ENCODE data around the gene THOP1. TPM values are rescaled to one million over a fixed set of nuclear protein-coding genes. Genes with fewer than 3 reads are reported as not detected.

THOP1 gene
- total RNA-seq, 1 donor from 2014 or later, result 28.5 TPM

- TF ChIP-seq POLR2A (IDR thresholded peaks at IDR 0.05), result no peak
- TF ChIP-seq, protein P1, sequence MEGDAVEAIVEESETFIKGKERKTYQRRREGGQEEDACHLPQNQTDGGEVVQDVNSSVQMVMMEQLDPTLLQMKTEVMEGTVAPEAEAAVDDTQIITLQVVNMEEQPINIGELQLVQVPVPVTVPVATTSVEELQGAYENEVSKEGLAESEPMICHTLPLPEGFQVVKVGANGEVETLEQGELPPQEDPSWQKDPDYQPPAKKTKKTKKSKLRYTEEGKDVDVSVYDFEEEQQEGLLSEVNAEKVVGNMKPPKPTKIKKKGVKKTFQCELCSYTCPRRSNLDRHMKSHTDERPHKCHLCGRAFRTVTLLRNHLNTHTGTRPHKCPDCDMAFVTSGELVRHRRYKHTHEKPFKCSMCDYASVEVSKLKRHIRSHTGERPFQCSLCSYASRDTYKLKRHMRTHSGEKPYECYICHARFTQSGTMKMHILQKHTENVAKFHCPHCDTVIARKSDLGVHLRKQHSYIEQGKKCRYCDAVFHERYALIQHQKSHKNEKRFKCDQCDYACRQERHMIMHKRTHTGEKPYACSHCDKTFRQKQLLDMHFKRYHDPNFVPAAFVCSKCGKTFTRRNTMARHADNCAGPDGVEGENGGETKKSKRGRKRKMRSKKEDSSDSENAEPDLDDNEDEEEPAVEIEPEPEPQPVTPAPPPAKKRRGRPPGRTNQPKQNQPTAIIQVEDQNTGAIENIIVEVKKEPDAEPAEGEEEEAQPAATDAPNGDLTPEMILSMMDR (IDR thresholded peaks at IDR 0.05), result no peak
- no peak for TF ChIP-seq POLR2AphosphoS5 (IDR thresholded peaks at IDR 0.05; ENCODE audit: insufficient read depth in 1 of 2, low read depth in 1 of 2)
- no peaks in the 10 kb centered on the region for H3K27me3 ChIP-seq
- peaks cover 0 to 11% of the 10 kb centered on the region in 2 donors for H3K36me3 ChIP-seq
- no peak for DNase-seq (ENCODE audit: extremely low spot score in 2 of 2)
- H3K27ac ChIP-seq, result peak overlapping the region; percentile 62
- peaks cover 14% of the 10 kb centered on the region for H3K4me1 ChIP-seq
- intact Hi-C loops (cut with DNase I), result no loop called here
- H3K4me3 ChIP-seq, result peak overlapping the region; percentile 82 to 93
- no peaks in the 10 kb centered on the region for H3K9me3 ChIP-seq
These were observed 56.7 kb downstream of the THOP1 start for GRCh38 chr19:2841855-2842574.

DNA sequence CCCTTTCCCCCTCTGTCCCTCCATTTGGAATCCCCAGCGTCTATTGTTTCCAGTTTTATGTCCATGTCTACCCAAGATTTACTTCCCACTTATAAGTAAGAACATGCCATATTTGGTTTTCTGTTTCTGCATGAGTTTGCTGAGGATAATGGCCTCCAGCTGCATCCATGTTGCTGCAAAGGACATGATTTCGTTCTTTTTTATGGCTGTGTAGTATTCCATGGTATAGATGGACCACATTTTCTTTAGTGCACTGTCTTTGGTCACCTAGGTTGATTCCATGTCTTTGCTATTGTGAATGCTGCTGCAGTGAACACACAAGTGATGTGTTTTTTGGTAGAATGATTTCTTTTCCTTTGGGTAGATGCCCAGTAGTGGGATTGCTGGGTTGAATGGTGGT is 59.8 kb downstream of the THOP1 start:
- no peaks in the 10 kb centered on the region for H3K27me3 ChIP-seq
- DNase-seq (ENCODE audit: extremely low spot score in 2 of 2), result no peak
- no peak overlapping the region for H3K4me3 ChIP-seq
- TF ChIP-seq, protein P1 (IDR thresholded peaks at IDR 0.05), result no peak
- TF ChIP-seq POLR2A (IDR thresholded peaks at IDR 0.05) (no peak), POLR2AphosphoS5 (IDR thresholded peaks at IDR 0.05; ENCODE audit: insufficient read depth in 1 of 2, low read depth in 1 of 2) (no peak)
- no peak overlapping the region for H3K27ac ChIP-seq
- intact Hi-C loops (cut with DNase I), result no loop called here
- H3K36me3 ChIP-seq, result peaks cover 0 to 16% of the 10 kb centered on the region in 2 donors
- peaks cover 5% of the 10 kb centered on the region for H3K9me3 ChIP-seq
- peaks cover 14% of the 10 kb centered on the region for H3K4me1 ChIP-seq

- H3K27ac ChIP-seq, result no peak overlapping the region
- no peaks in the 10 kb centered on the region for H3K27me3 ChIP-seq
- DNase-seq (ENCODE audit: extremely low spot score in 2 of 2), result no peak
- H3K4me3 ChIP-seq, result no peak overlapping the region
- intact Hi-C loops (cut with DNase I), result no loop called here
- H3K9me3 ChIP-seq, result peaks cover 6% of the 10 kb centered on the region
- H3K36me3 ChIP-seq, result peaks cover 0 to 26% of the 10 kb centered on the region in 2 donors
- TF ChIP-seq, protein P1 (IDR thresholded peaks at IDR 0.05), result no peak
- TF ChIP-seq POLR2AphosphoS5 (IDR thresholded peaks at IDR 0.05; ENCODE audit: insufficient read depth in 1 of 2, low read depth in 1 of 2) (no peak), POLR2A (IDR thresholded peaks at IDR 0.05) (no peak)
- H3K4me1 ChIP-seq, result peaks cover 14% of the 10 kb centered on the region
These were observed 61.0 kb downstream of the THOP1 start for GRCh38 chr19:2846180-2846894.

DNA sequence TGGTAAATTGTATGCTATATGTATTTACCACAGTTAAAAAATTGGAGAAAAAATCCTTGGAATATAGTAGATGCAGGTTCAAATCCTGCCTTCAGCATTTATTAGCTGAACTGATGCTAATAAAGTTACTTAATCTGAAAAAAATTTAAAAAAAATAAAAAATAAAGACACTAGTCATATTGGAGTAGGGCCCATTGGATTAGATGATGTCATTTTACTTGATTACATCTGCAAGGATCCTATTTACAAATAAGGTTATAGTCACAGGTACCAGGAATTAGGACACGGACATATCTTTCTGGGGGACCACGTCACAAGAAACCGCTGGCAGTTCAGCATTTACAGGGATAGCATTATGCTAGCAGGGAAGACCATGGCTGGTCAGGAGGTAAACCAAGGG is 62.2 kb downstream of the THOP1 start:
- peaks cover 8% of the 10 kb centered on the region for H3K4me1 ChIP-seq
- H3K9me3 ChIP-seq, result peaks cover 13% of the 10 kb centered on the region
- no peaks in the 10 kb centered on the region for H3K27me3 ChIP-seq
- no peak overlapping the region for H3K27ac ChIP-seq
- no peak for DNase-seq (ENCODE audit: extremely low spot score in 2 of 2)
- intact Hi-C loops (cut with DNase I), result no loop called here
- TF ChIP-seq POLR2AphosphoS5 (IDR thresholded peaks at IDR 0.05; ENCODE audit: insufficient read depth in 1 of 2, low read depth in 1 of 2) (no peak), POLR2A (IDR thresholded peaks at IDR 0.05) (no peak)
- TF ChIP-seq, protein P1 (IDR thresholded peaks at IDR 0.05), result no peak
- no peak overlapping the region for H3K4me3 ChIP-seq
- H3K36me3 ChIP-seq, result peaks cover 9 to 38% of the 10 kb centered on the region in 2 donors

DNA sequence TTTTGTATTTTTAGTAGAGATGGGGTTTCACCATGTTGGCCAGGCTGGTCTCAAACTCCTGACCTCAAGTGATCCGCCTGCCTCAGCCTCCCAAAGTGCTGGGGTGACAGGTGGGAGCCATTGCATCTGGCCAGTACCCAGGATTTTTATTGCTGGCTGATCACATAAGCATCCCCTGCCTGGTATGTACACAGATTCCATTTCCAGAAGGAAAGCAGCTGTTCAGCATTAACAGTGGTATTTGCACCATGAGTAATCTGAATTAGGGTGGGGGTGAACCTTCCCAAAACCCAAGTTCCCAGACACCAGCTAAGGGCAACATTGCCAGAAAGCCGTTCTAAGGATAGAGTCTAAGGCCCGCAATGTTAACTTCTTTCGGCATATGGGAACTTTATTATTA is 63.3 kb downstream of the THOP1 start:
- H3K4me3 ChIP-seq, result no peak overlapping the region
- peaks cover 24% of the 10 kb centered on the region for H3K9me3 ChIP-seq
- H3K36me3 ChIP-seq, result peaks cover 9 to 49% of the 10 kb centered on the region in 2 donors
- no peak overlapping the region for H3K27ac ChIP-seq
- no peaks in the 10 kb centered on the region for H3K27me3 ChIP-seq
- TF ChIP-seq, protein P1 (IDR thresholded peaks at IDR 0.05), result no peak
- TF ChIP-seq POLR2A (IDR thresholded peaks at IDR 0.05) (no peak), POLR2AphosphoS5 (IDR thresholded peaks at IDR 0.05; ENCODE audit: insufficient read depth in 1 of 2, low read depth in 1 of 2) (no peak)
- no peaks in the 10 kb centered on the region for H3K4me1 ChIP-seq
- intact Hi-C loops (cut with DNase I), result no loop called here
- no peak for DNase-seq (ENCODE audit: extremely low spot score in 2 of 2)
